ENCODE measurements around the gene TRAFD1.

- TF ChIP-seq POLR2AphosphoS5 (IDR thresholded peaks at IDR 0.05; ENCODE audit: insufficient read depth in 1 of 2, low read depth in 1 of 2), result no peak
- TF ChIP-seq, protein P1, sequence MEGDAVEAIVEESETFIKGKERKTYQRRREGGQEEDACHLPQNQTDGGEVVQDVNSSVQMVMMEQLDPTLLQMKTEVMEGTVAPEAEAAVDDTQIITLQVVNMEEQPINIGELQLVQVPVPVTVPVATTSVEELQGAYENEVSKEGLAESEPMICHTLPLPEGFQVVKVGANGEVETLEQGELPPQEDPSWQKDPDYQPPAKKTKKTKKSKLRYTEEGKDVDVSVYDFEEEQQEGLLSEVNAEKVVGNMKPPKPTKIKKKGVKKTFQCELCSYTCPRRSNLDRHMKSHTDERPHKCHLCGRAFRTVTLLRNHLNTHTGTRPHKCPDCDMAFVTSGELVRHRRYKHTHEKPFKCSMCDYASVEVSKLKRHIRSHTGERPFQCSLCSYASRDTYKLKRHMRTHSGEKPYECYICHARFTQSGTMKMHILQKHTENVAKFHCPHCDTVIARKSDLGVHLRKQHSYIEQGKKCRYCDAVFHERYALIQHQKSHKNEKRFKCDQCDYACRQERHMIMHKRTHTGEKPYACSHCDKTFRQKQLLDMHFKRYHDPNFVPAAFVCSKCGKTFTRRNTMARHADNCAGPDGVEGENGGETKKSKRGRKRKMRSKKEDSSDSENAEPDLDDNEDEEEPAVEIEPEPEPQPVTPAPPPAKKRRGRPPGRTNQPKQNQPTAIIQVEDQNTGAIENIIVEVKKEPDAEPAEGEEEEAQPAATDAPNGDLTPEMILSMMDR (IDR thresholded peaks at IDR 0.05), result no peak
- TF ChIP-seq POLR2A (IDR thresholded peaks at IDR 0.05), result no peak
These were observed 36.4 kb downstream of the TRAFD1 start for GRCh38 chr12:112161711-112162110.

Measured in vagina (tissue), 2 donors.